ENCODE results near the gene LRRC3.

The LRRC3 gene

GRCh38 chr21:44438531-44439210 lies 16.6 kb upstream of the LRRC3 start:
- peak in 2 of 56 donors; percentile 15 to 26 for DNase-seq

GRCh38 chr21:44439211-44439600 lies 16.1 kb upstream of the LRRC3 start:
- DNase-seq: no peak

GRCh38 chr21:44440241-44441040 lies 14.9 kb upstream of the LRRC3 start:
- DNase-seq: no peak

- no peak for DNase-seq
Measured at GRCh38 chr21:44441041-44441400, 14.3 kb upstream of the LRRC3 start.

- no peak for DNase-seq
Measured at GRCh38 chr21:44441581-44442265, 13.6 kb upstream of the LRRC3 start.

- no peak for DNase-seq
Measured at GRCh38 chr21:44442266-44443125, 12.8 kb upstream of the LRRC3 start.

GRCh38 chr21:44443291-44443890 lies 11.9 kb upstream of the LRRC3 start:
- DNase-seq: no peak

- DNase-seq: no peak
Measured at GRCh38 chr21:44443891-44444285, 11.4 kb upstream of the LRRC3 start.

- DNase-seq: no peak
Measured at GRCh38 chr21:44444286-44444931, 10.9 kb upstream of the LRRC3 start.

- DNase-seq: no peak
Measured at GRCh38 chr21:44445145-44445812, 10.0 kb upstream of the LRRC3 start.

- DNase-seq: no peak
Measured at GRCh38 chr21:44448651-44449131, 6.6 kb upstream of the LRRC3 start.

GRCh38 chr21:44449473-44450363 lies 5.6 kb upstream of the LRRC3 start:
- no peak for DNase-seq

GRCh38 chr21:44450402-44450801 lies 4.9 kb upstream of the LRRC3 start:
- no peak for DNase-seq

- DNase-seq: no peak
Measured at GRCh38 chr21:44450999-44451398, 4.3 kb upstream of the LRRC3 start.

- DNase-seq: no peak
Measured at GRCh38 chr21:44453120-44453519, 2.2 kb upstream of the LRRC3 start.

GRCh38 chr21:44454058-44454457 lies 1.3 kb upstream of the LRRC3 start:
- DNase-seq: no peak

GRCh38 chr21:44455524-44456213 lies 359 bp downstream of the LRRC3 start:
- DNase-seq: peak in 1 of 56 donors; percentile 16

Measured in nucleus accumbens (tissue), 56 donors.